ENCODE results near the gene JARID2.

DNA sequence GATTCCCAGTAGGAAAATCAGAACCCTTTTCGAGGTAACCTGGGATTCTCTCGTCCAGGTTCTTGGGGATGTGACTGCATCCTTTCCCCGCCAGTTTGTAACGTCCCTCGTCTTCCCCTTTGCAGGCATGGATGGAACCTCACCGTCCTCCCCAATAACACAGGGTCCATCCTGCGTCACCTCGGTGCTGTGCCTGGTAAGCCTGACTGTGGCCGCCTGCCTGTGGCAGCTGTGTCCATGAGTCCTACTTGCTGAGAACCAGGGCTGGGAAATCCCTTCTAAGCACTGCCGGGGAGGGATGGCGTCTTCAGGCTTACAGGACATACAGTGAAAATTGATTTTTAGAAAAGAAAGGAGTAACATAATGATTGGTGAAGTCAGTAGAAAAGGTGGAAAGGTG, 261.4 kb downstream of the JARID2 start:
- TF ChIP-seq POLR2AphosphoS5 (IDR thresholded peaks at IDR 0.05; ENCODE audit: insufficient read depth in 1 of 2, low read depth in 1 of 2), result no peak
- no peak for TF ChIP-seq POLR2A (IDR thresholded peaks at IDR 0.05)
